Measurements from ENCODE around the gene PPP4R4.
"Not testable (repeated sequence)": the region's sequence is repeated elsewhere in the genome, so short reads cannot be mapped to it uniquely, and the experiment has no call there.

DNA sequence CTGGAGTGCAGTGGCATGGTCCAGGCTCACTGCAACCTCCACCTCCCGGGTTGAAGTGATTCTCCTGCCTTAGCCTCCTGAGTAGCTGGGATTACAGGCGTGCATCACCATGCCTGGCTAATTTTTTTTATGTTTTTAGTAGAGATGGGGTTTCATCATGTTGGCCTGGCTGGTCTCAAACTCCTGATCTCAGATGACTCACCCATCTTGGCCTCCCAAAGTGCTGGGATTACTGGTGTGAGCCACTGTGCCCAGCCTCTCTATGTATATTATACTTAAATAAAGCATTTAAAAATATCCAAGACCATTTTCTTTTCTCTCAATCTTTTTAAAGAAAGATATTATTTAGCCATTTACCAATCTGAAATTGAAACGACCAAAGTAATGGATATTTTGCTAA is 90.1 kb downstream of the PPP4R4 start:
- TF ChIP-seq, protein P1, sequence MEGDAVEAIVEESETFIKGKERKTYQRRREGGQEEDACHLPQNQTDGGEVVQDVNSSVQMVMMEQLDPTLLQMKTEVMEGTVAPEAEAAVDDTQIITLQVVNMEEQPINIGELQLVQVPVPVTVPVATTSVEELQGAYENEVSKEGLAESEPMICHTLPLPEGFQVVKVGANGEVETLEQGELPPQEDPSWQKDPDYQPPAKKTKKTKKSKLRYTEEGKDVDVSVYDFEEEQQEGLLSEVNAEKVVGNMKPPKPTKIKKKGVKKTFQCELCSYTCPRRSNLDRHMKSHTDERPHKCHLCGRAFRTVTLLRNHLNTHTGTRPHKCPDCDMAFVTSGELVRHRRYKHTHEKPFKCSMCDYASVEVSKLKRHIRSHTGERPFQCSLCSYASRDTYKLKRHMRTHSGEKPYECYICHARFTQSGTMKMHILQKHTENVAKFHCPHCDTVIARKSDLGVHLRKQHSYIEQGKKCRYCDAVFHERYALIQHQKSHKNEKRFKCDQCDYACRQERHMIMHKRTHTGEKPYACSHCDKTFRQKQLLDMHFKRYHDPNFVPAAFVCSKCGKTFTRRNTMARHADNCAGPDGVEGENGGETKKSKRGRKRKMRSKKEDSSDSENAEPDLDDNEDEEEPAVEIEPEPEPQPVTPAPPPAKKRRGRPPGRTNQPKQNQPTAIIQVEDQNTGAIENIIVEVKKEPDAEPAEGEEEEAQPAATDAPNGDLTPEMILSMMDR (conservative IDR thresholded peaks at IDR 0.05; ENCODE audit: low read depth, low read length) = not testable (repeated sequence)
- not testable (repeated sequence) for TF ChIP-seq EZH2 (IDR thresholded peaks at IDR 0.05; ENCODE audit: borderline replicate concordance, low read depth, low read length, poor library complexity, severe bottlenecking)
